Skeletal muscle satellite cell (primary cell): ENCODE measurements around the gene PCBD1.

Experiments used
- H3K27me3 ChIP-seq: 2 replicates; pipeline ENCODE4 v1.7.0; 2013; ENCODE audit warnings: low read length; ENCODE audit not compliant: control insufficient read depth, insufficient read depth
- H3K36me3 ChIP-seq: 2 replicates; pipeline ENCODE4 v1.7.0; 2013; ENCODE audit warnings: mild to moderate bottlenecking, control low read depth, low read length; ENCODE audit not compliant: insufficient read depth
- H3K4me1 ChIP-seq: 2 replicates; pipeline ENCODE4 v1.7.0; 2013; ENCODE audit warnings: low read length; ENCODE audit not compliant: control insufficient read depth, insufficient read depth
- H3K4me2 ChIP-seq: 2 replicates; pipeline ENCODE4 v1.7.0; 2013; ENCODE audit warnings: mild to moderate bottlenecking, low read length
- H3K4me3 ChIP-seq: 2 replicates; pipeline ENCODE4 v1.7.0; 2013; ENCODE audit warnings: low read length
- H3K9ac ChIP-seq: 2 replicates; pipeline ENCODE4 v1.7.0; 2013; ENCODE audit warnings: mild to moderate bottlenecking, low read depth, low read length, moderate library complexity
- H3K9me3 ChIP-seq: replicated peaks from 2 replicates; pipeline ENCODE4 v1.7.0; 2013; ENCODE audit warnings: mild to moderate bottlenecking, control low read depth, low read length

Gene PCBD1

DNA sequence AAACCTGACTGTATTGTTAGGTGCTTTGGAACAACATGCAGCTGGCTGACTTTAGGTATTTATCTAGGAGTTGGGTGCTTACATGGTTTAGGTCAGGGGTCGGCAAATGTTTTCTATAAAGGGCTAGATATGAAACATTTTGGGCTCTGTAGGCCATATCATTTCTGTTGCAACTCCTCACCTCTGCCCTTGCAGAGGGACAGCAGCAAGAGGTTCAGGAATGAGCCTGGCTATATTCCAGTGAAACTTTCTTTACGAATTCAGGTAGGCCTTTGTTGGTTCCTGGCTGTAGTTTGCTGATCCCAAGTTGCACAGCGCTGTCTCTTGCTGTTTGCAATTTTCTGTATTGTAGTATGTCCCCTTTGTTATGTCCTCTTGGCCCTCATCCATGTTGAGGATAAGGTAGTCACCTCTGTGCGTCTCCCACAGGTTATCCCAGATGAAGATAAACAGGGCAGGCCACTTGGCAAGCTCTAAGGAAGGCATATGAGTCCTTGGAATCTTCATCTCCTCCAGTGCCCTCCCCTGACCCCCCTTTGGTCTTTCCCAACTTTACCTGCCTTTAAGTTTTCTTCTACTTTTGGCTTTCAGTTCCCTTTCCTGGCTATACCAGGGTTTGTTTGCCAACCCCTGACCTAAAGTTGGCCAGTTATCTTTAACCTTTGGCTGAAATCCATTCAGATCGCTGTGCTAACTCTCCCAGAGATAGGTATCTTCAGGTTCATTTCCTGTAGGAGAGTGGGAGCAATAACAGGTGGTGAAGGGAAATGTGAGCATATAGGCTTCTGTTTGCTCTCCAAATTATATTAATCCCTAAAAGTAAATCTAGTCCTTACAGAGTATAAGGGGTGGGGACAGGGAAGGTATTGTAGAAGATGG lies 36.5 kb downstream of the PCBD1 start:
- Histone ChIP-seq H3K9ac (no peak overlapping the region), H3K4me3 (no peak overlapping the region), H3K4me2 (no peak overlapping the region), H3K27me3 (no peaks in the 10 kb centered on the region), H3K9me3 (no peaks in the 10 kb centered on the region), H3K4me1 (peaks cover 18% of the 10 kb centered on the region), H3K36me3 (peaks cover 41% of the 10 kb centered on the region)

DNA sequence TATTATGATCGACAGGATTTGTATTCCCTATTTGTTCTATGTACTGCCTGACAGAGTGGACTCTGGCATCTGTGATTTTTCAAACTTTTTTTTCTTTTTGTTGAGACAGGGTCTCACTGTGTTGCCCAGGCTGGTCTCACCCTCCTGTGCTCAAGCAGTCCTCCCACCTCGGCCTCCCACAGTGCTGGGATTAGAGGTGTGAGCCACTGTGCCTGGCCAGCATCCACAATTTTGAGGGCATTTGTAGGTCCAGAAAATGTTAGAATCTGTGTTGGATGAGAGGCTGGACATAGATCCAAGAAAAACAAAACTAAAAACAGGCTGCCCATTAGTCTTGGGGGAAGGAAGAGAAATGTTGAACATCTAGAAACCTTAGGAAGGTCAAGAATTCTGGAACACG lies 38.3 kb downstream of the PCBD1 start:
- no peak overlapping the region for H3K9ac ChIP-seq

DNA sequence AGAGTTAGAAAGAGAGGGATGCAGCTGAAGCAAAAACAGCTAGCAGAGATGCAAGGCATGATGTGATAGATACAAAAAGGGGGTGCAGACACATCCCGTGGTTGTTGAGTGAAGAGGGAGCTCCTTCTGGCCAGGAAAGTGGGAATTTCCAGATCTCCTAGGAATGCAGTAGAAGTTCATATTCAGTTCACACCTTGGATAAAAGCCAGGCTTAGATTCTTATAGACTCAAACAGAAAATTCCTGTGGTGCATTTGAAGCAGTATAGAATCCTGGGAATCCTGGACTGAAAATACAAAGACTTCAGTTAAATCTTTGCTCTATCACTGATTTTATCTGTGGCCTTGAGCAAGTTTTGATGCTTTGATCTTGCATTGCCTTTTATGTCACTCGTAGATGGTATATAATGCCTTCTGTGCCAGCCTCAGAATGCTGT lies 38.8 kb downstream of the PCBD1 start:
- peaks cover 18% of the 10 kb centered on the region for H3K4me1 ChIP-seq
- no peak overlapping the region for H3K4me2 ChIP-seq
- H3K36me3 ChIP-seq: peaks cover 32% of the 10 kb centered on the region
- H3K4me3 ChIP-seq: no peak overlapping the region
- no peaks in the 10 kb centered on the region for H3K27me3 ChIP-seq
- no peaks in the 10 kb centered on the region for H3K9me3 ChIP-seq
- H3K9ac ChIP-seq: no peak overlapping the region

More for the DNA sequence above, 38.3 kb downstream of the PCBD1 start:
- Histone ChIP-seq H3K4me2 (no peak overlapping the region), H3K36me3 (peaks cover 37% of the 10 kb centered on the region), H3K4me1 (peaks cover 18% of the 10 kb centered on the region), H3K27me3 (no peaks in the 10 kb centered on the region), H3K4me3 (no peak overlapping the region), H3K9me3 (no peaks in the 10 kb centered on the region)

DNA sequence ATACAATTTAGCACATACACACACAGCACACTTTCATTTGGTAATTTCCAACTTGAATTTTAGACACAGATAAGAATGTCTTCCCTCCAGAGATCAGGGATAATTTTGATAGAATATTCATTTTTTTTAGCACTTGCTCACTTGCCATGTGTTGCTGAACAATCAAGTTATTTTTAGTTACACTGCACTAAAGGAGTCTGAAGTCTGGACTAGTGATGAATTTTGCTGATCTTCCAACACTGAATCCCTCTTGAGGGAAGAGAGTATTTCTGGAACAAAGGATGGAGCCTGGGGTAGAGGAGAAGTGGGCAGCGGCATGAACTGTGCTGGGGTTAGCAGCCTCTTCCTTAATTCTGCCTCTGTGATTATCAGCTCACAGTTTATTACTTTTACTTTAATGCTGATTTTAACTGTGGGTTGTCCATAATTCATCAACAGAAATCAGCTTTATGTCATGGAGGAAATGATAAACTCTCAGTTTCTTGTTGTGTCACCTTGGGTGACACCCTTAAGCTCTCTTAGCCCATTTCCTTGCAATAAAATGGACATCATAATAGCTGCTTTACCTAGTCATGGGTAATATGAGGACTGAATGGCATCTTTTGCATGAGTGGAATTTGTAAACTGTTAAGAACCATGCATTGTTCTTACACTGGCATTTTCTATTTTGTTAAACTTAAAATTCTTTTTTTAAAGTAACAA lies 40.6 kb downstream of the PCBD1 start:
- Histone ChIP-seq H3K4me1 (peaks cover 18% of the 10 kb centered on the region), H3K4me2 (no peak overlapping the region), H3K9ac (no peak overlapping the region), H3K36me3 (peaks cover 26% of the 10 kb centered on the region), H3K4me3 (no peak overlapping the region), H3K27me3 (no peaks in the 10 kb centered on the region), H3K9me3 (no peaks in the 10 kb centered on the region)

DNA sequence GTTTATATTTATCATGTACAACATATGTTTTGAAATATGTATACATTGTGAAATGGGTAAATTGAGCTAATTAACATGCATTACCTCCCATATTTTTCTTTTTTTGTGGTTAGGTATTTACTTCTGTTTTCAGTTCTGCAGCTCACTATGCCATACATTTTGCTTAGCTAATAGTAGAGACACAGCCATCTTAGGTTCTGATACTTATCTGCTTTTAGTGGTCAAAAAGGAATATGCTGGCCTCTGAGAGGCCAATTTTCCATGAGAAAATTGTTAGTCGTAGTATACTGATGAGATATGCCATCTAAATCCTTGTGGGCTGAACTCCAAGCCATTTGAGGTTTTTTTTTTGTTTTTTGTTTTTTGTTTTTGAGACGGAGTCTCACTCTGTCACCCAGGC lies 41.6 kb downstream of the PCBD1 start:
- Histone ChIP-seq H3K4me2 (no peak overlapping the region), H3K36me3 (peaks cover 23% of the 10 kb centered on the region), H3K4me1 (peaks cover 18% of the 10 kb centered on the region), H3K27me3 (no peaks in the 10 kb centered on the region), H3K4me3 (no peak overlapping the region), H3K9ac (no peak overlapping the region), H3K9me3 (no peaks in the 10 kb centered on the region)

DNA sequence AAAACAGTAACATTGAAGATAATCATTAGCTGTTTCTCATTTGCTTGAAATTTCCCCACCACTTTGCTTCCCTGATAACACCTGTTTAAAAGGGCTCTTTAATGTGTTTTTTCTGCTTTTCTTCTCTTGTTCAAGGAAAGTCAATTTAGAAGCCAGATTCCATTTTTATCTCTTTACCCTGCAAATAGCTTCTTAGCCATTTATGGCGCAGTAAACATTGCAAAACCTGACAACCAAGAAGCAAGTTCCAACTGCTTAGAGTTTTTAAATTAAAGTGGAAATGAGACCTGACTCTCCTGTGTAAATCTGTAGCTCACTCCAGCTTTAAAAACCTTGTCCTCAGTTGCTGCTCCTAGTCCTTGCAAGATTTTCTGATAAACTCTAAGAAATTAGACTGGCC lies 42.5 kb downstream of the PCBD1 start:
- Histone ChIP-seq H3K9ac (no peak overlapping the region), H3K27me3 (no peaks in the 10 kb centered on the region), H3K36me3 (peaks cover 16% of the 10 kb centered on the region), H3K9me3 (no peaks in the 10 kb centered on the region), H3K4me3 (no peak overlapping the region), H3K4me2 (no peak overlapping the region), H3K4me1 (peaks cover 18% of the 10 kb centered on the region)

DNA sequence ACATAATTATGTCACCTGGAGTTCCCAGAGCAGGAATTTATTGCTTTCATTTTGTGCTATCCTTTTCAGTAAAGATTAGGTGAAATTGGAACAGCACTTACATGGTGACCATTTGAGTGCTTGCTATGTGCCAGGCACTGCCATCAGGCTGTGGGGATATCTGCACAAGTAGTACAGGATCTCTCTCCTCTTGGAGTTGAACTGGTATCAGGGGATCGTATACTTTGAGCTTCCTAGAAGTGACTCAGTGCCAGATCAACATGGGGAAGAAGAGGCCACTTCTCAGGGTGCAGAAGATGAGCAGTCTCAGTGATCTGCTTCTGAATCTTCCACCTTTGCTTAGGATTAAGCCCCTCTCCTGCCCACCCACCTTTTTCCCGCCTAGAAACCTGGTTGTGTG lies 43.1 kb downstream of the PCBD1 start:
- no peaks in the 10 kb centered on the region for H3K9me3 ChIP-seq
- H3K9ac ChIP-seq: no peak overlapping the region
- peaks cover 12% of the 10 kb centered on the region for H3K36me3 ChIP-seq
- H3K27me3 ChIP-seq: no peaks in the 10 kb centered on the region
- no peak overlapping the region for H3K4me2 ChIP-seq
- H3K4me3 ChIP-seq: no peak overlapping the region
- peaks cover 15% of the 10 kb centered on the region for H3K4me1 ChIP-seq

DNA sequence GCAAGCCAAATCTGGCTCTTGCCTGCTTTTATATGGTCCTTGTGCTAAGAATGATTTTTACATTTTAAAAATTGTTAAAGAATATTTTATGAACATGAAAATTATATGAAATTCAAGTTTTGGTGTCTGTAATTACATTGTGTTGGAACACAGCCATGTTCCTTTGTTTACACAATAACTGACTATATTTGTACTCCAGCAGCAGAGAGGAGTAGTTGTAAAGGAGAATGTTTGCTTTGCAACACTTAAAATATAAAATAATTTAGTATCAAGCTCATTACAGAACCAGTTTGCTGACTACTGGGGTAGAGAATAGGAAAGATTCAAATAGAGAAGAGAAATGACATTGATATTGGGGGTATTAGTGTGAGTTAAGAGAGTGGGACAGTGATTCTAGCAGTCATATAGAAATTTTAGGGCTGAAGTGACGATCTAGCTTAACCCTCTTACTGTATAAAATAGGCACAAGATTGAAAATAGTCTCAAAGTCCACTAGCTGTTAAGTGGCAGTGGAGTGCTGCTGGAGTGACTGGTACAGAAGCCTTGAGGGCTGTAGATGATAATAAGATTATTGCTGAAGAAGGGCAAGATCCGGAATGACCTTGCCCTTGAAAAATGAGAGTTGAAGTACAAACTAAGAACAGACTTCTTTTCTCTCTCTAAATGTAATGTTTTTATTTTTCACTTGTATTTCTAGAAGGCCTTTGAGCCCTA lies 44.4 kb downstream of the PCBD1 start:
- Histone ChIP-seq H3K4me1 (peaks cover 5% of the 10 kb centered on the region), H3K27me3 (no peaks in the 10 kb centered on the region), H3K36me3 (peaks cover 14% of the 10 kb centered on the region), H3K9me3 (no peaks in the 10 kb centered on the region), H3K4me3 (no peak overlapping the region), H3K9ac (no peak overlapping the region), H3K4me2 (no peak overlapping the region)

DNA sequence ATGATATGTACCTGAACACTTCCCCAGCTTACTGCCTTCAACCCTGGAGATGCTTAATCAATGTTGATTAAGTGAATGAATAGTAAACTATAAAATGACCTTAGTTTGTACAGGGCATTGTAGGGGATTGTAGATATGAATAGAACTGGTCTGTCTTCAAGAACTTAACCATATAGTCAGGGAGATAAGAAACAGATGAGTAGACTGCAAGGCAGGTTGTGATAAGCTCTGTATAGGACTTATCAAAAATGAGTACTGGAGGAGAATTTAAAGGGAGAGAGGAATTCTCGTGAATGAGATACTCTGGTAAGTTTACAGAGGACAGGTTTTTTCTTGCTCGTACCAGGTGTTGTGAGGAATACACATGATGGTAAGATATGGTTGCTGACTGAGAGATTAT lies 45.0 kb downstream of the PCBD1 start:
- no peak overlapping the region for H3K4me2 ChIP-seq
- H3K27me3 ChIP-seq: no peaks in the 10 kb centered on the region
- H3K9me3 ChIP-seq: no peaks in the 10 kb centered on the region
- peaks cover 14% of the 10 kb centered on the region for H3K36me3 ChIP-seq
- H3K4me1 ChIP-seq: peaks cover 7% of the 10 kb centered on the region
- no peak overlapping the region for H3K9ac ChIP-seq
- no peak overlapping the region for H3K4me3 ChIP-seq

DNA sequence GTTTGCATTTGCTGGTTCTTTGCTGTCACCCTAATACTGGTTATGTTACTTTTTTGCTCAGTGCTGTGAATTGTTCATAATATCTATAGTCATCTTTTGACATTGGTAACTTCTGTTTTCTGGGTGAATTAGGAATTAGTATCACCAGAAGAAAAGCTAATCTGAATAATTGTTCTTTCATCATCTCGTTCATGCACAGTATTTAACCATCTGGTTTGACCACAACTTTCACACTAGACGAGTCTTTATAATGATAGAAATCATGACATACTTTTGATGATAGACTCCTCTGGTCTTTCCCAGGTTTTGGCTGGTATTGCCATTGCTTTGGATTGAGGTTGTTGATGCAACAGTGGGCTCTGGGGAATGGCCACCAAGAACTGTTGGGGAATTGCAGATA lies 47.5 kb downstream of the PCBD1 start:
- H3K4me3 ChIP-seq: no peak overlapping the region
- H3K36me3 ChIP-seq: peaks cover 14% of the 10 kb centered on the region
- no peak overlapping the region for H3K4me2 ChIP-seq
- no peak overlapping the region for H3K9ac ChIP-seq
- no peaks in the 10 kb centered on the region for H3K9me3 ChIP-seq
- H3K4me1 ChIP-seq: peaks cover 14% of the 10 kb centered on the region
- no peaks in the 10 kb centered on the region for H3K27me3 ChIP-seq

DNA sequence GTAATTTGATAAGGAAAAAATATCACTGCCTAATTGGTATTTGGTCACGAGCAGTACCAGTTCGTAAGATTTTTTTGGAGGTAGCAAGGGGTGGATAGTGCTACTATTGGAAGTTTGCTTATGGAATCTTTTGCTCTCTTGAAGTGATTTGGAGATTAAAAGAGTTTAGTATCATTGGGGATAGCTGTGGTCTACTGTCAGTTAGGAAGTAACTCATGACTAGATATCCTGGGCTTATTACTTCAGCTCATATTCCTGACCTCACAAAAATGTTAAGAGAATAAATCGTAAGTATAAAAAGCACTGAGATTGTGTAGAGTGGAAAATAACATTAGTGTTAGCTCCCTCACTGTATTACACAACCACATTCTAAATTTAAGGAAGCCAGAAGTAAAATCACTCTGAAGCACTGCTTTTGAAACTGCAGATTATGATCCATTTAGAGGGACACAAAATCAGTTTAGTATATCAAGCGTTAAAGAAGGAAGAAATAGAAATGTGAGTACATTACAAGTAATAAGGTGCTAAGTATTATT lies 50.0 kb downstream of the PCBD1 start:
- Histone ChIP-seq H3K9ac (no peak overlapping the region), H3K36me3 (peaks cover 9% of the 10 kb centered on the region), H3K4me2 (no peak overlapping the region), H3K27me3 (no peaks in the 10 kb centered on the region), H3K9me3 (no peaks in the 10 kb centered on the region), H3K4me1 (peaks cover 37% of the 10 kb centered on the region), H3K4me3 (no peak overlapping the region)
